ENCODE data around the gene KIF2A.

DNA sequence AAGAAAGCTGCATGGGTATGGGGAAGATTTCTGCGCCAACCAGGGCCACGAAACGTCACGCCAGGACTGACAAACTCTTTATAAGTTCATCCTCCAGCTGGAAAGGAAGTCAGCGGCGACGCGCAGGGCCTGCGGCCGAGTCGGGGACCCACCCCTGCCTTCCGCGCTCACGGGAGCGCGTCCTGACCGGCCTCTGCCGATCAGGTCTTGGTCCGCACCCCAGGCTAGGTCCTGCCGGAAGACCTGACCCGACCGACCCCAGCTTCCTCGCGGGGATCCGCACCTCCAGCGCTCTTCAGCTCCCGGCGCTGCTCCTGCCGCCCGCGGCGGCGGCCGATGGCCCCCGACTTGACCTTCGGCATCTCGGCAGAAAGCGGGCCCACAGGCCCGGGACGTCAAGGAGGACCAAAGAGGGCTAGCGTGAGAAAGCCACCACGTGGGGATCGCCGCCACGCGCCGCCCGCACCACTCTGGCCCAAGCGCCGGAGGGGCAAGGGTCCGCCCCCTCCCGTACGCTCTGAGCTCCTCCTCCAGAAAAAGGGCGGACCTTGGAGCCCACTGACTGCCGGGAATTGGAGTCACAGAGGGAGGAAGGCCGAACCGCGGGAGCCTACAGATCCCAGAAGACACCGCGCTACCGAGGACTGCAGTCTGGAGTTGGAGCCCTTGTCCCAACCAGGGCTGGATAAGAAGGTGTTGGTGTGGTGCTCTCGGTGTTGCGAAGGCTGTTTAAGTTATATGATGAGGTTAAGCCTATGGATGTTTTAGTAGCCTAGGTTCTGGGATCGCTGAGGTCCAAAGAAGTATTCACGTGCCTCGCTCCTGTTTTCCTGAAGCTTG lies 97.6 kb downstream of the KIF2A start, which contains the start of gene DIMT1:
- TF ChIP-seq, protein P1, sequence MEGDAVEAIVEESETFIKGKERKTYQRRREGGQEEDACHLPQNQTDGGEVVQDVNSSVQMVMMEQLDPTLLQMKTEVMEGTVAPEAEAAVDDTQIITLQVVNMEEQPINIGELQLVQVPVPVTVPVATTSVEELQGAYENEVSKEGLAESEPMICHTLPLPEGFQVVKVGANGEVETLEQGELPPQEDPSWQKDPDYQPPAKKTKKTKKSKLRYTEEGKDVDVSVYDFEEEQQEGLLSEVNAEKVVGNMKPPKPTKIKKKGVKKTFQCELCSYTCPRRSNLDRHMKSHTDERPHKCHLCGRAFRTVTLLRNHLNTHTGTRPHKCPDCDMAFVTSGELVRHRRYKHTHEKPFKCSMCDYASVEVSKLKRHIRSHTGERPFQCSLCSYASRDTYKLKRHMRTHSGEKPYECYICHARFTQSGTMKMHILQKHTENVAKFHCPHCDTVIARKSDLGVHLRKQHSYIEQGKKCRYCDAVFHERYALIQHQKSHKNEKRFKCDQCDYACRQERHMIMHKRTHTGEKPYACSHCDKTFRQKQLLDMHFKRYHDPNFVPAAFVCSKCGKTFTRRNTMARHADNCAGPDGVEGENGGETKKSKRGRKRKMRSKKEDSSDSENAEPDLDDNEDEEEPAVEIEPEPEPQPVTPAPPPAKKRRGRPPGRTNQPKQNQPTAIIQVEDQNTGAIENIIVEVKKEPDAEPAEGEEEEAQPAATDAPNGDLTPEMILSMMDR (IDR thresholded peaks at IDR 0.05), result no peak
- TF ChIP-seq POLR2AphosphoS5 (IDR thresholded peaks at IDR 0.05), result peak in 2 of 3 donors; percentile 31 to 50
